Measurements from ENCODE around the gene CAMTA1. TPM values are rescaled to one million over a fixed set of nuclear protein-coding genes. Genes with fewer than 3 reads are reported as not detected.

The CAMTA1 gene
- total RNA-seq, 1 donor from 2014 or later = 268 TPM

DNA sequence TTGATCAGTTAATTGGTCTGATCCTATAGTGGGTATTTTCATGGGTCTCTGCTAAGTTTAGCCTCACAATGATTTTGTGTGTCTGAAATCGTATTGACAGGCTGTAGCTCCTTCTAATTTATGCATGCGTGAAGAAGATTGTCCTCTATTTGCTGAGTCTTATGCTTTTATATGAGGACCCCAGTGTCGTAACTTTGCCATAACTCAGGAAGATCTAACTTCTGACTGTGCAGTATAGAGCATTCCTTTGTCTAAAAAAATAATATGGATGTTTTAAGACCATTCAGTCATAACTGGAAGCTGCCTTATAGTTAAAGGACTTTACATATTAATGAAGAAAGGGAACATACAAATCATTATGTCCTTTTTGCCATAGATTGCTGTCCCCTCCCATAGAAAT is 73.3 kb downstream of the CAMTA1 start:
- Mint-ChIP-seq H3K36me3 (peaks cover 26% of the 10 kb centered on the region), H3K4me3 (no peak overlapping the region), H3K4me1 (peaks cover 10% of the 10 kb centered on the region), H3K9me3 (peaks cover 4% of the 10 kb centered on the region), H3K27ac (no peak overlapping the region), H3K27me3 (ENCODE audit: insufficient read depth, low read depth) (no peaks in the 10 kb centered on the region)
- no peaks in the 10 kb centered on the region for H3K4me1 ChIP-seq
- peaks cover 31% of the 10 kb centered on the region for H3K79me2 ChIP-seq (ENCODE audit: low read depth)
- no peak overlapping the region for H3K4me2 ChIP-seq
- no peak overlapping the region for H3K9ac ChIP-seq
- peaks cover 16% of the 10 kb centered on the region for H3K36me3 ChIP-seq
- H3K9me3 ChIP-seq (ENCODE audit: low read depth) = no peaks in the 10 kb centered on the region
- H3K4me3 ChIP-seq = no peak overlapping the region
- H3F3A ChIP-seq (ENCODE audit: low read depth) = no peaks in the 10 kb centered on the region
- H3K27ac ChIP-seq = no peak overlapping the region
- no peak overlapping the region for H2AFZ ChIP-seq (replicated peaks)
- TF ChIP-seq EZH2phosphoT487 (IDR thresholded peaks at IDR 0.05) = no peak
- no peak for TF ChIP-seq EZH2 (IDR thresholded peaks at IDR 0.05)
- H3K27me3 ChIP-seq = no peaks in the 10 kb centered on the region
- DNase-seq (ENCODE audit: low spot score) = no peak
- H4K20me1 ChIP-seq (ENCODE audit: low read depth) = peaks cover 9% of the 10 kb centered on the region

DNA sequence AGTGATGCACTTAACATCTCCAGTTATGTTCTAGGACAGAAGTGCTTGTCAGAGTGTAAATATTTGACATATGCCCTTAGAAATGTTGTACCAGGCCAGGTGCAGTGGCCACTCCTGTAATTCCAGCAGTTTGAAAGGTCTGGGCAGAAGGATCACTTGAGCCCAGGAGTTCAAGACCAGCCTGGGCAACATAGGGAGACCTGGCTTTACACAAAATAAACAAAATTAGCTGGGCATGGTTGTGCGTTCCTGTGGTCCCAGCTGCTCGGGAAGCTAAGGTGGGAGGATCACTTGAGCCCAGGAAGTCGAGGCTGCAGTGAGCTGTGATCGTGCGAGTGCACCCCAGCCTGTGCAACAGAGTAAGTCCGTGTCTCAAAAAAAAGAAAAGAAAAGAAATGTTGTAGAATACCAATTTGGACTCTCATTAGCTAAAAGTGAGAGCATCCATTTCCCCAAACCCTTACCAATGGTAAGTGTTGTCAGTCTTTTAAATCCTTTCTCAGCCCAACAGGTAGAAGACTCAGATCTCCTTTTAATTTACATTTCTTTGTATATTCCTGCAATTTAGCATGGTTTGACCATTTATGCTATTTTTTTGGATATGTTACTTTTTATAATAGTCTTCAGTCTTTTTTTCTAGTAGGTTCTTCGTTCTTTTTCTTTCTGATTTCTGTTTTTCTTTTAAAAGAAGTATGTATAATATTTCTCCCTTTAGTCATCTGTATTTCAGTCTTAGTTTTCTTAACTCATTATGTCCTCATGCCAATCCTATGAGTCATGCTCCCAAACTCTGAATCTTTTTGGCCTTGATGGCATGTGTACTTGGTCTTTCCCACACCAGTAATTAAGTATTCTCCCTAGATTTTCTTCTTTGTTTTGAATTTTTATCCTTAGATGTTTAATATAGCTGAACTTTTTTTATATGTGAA is 74.4 kb downstream of the CAMTA1 start:
- H3K27me3 Mint-ChIP-seq (ENCODE audit: insufficient read depth, low read depth) = no peaks in the 10 kb centered on the region
- Histone ChIP-seq H3F3A (ENCODE audit: low read depth) (no peaks in the 10 kb centered on the region), H3K4me3 (no peak overlapping the region), H3K9me3 (ENCODE audit: low read depth) (no peaks in the 10 kb centered on the region), H3K9ac (no peak overlapping the region), H3K27me3 (no peaks in the 10 kb centered on the region), H3K79me2 (ENCODE audit: low read depth) (peaks cover 39% of the 10 kb centered on the region), H2AFZ (replicated peaks) (no peak overlapping the region), H3K4me2 (no peak overlapping the region), H4K20me1 (ENCODE audit: low read depth) (peaks cover 15% of the 10 kb centered on the region), H3K27ac (no peak overlapping the region), H3K4me1 (no peaks in the 10 kb centered on the region), H3K36me3 (peaks cover 5% of the 10 kb centered on the region)
- H3K4me1 Mint-ChIP-seq = peaks cover 10% of the 10 kb centered on the region
- H3K36me3 Mint-ChIP-seq = peaks cover 29% of the 10 kb centered on the region
- H3K9me3 Mint-ChIP-seq = no peaks in the 10 kb centered on the region
- no peak overlapping the region for H3K4me3 Mint-ChIP-seq
- no peak for DNase-seq (ENCODE audit: low spot score)
- no peak overlapping the region for H3K27ac Mint-ChIP-seq
- TF ChIP-seq EZH2 (IDR thresholded peaks at IDR 0.05) (no peak), EZH2phosphoT487 (IDR thresholded peaks at IDR 0.05) (no peak)

DNA sequence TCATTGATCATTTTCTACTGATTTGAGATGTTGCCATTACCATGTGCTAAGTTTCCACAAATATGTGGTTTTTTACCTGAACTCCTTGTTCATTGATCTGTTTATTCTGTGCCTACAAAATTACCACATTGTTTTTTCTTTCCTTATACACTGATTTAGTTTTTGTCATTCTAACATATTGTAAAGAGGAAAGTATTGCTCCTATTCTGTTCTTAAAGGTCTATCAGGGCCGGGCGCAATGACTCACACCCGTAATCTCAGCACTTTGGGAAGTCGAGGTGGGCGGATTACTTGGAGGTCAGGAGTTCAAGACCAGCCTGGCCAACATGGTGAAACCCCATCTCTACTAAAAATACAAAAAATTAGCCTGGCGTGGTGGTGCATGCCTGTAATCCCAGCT is 75.1 kb downstream of the CAMTA1 start:
- Mint-ChIP-seq H3K4me1 (peaks cover 10% of the 10 kb centered on the region), H3K4me3 (no peak overlapping the region), H3K36me3 (peaks cover 26% of the 10 kb centered on the region), H3K27me3 (ENCODE audit: insufficient read depth, low read depth) (no peaks in the 10 kb centered on the region), H3K27ac (no peak overlapping the region), H3K9me3 (no peaks in the 10 kb centered on the region)
- Histone ChIP-seq H3K9ac (no peak overlapping the region), H3K9me3 (ENCODE audit: low read depth) (no peaks in the 10 kb centered on the region), H4K20me1 (ENCODE audit: low read depth) (peaks cover 20% of the 10 kb centered on the region), H3K4me1 (no peaks in the 10 kb centered on the region), H3K79me2 (ENCODE audit: low read depth) (peaks cover 45% of the 10 kb centered on the region), H2AFZ (replicated peaks) (no peak overlapping the region), H3K27ac (no peak overlapping the region), H3K4me2 (no peak overlapping the region), H3K27me3 (no peaks in the 10 kb centered on the region), H3K36me3 (no peaks in the 10 kb centered on the region), H3F3A (ENCODE audit: low read depth) (peaks cover 5% of the 10 kb centered on the region), H3K4me3 (no peak overlapping the region)
- TF ChIP-seq EZH2phosphoT487 (IDR thresholded peaks at IDR 0.05) = no peak
- TF ChIP-seq, protein P1, sequence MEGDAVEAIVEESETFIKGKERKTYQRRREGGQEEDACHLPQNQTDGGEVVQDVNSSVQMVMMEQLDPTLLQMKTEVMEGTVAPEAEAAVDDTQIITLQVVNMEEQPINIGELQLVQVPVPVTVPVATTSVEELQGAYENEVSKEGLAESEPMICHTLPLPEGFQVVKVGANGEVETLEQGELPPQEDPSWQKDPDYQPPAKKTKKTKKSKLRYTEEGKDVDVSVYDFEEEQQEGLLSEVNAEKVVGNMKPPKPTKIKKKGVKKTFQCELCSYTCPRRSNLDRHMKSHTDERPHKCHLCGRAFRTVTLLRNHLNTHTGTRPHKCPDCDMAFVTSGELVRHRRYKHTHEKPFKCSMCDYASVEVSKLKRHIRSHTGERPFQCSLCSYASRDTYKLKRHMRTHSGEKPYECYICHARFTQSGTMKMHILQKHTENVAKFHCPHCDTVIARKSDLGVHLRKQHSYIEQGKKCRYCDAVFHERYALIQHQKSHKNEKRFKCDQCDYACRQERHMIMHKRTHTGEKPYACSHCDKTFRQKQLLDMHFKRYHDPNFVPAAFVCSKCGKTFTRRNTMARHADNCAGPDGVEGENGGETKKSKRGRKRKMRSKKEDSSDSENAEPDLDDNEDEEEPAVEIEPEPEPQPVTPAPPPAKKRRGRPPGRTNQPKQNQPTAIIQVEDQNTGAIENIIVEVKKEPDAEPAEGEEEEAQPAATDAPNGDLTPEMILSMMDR (IDR thresholded peaks at IDR 0.05) = no peak
- no peak for TF ChIP-seq EZH2 (IDR thresholded peaks at IDR 0.05)
- no peak for DNase-seq (ENCODE audit: low spot score)

DNA sequence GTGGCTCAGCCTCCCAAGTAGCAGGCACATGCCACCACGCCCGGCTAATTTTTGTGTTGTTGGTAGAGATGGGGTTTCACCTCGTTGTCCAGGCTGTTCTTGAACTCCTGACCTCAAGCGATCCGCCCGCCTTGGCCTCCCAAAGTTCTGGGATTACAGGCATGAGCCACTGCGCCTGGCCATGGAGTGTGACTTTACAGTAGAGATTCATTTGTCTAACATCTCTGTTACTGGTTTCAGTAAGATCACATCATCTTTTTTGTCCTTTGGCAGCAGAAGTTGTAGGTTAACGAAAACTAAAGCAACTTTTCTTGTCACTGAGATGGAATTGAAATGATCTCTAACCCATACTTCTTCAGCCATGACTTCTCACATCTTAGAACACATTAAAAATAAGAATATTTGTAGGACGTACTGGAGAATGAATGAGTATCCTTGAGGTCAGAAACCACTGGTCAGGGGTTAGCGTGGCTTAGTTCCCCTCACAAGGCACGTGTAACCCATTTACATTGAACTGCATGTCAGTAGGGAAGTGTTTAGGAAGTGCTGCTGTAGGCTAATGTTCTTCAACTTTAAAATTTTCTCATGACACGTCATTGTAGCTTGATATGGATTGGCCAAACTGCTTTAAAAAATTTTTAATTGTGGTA is 75.9 kb downstream of the CAMTA1 start:
- no peak overlapping the region for H3K4me3 ChIP-seq
- no peak overlapping the region for H2AFZ ChIP-seq (replicated peaks)
- no peak for DNase-seq (ENCODE audit: low spot score)
- no peak overlapping the region for H3K9ac ChIP-seq
- H3K27ac Mint-ChIP-seq = no peak overlapping the region
- no peaks in the 10 kb centered on the region for H3K27me3 ChIP-seq
- peaks cover 24% of the 10 kb centered on the region for H3K36me3 Mint-ChIP-seq
- H3F3A ChIP-seq (ENCODE audit: low read depth) = peaks cover 6% of the 10 kb centered on the region
- H3K9me3 ChIP-seq (ENCODE audit: low read depth) = no peaks in the 10 kb centered on the region
- TF ChIP-seq EZH2 (IDR thresholded peaks at IDR 0.05) (no peak), EZH2phosphoT487 (IDR thresholded peaks at IDR 0.05) (no peak)
- TF ChIP-seq, protein P1 (IDR thresholded peaks at IDR 0.05) = no peak
- no peak overlapping the region for H3K27ac ChIP-seq
- no peaks in the 10 kb centered on the region for H3K9me3 Mint-ChIP-seq
- no peaks in the 10 kb centered on the region for H3K27me3 Mint-ChIP-seq (ENCODE audit: insufficient read depth, low read depth)
- no peak overlapping the region for H3K4me3 Mint-ChIP-seq
- H3K4me1 ChIP-seq = peaks cover 2% of the 10 kb centered on the region
- H3K4me2 ChIP-seq = no peak overlapping the region
- peaks cover 15% of the 10 kb centered on the region for H3K4me1 Mint-ChIP-seq
- peaks cover 22% of the 10 kb centered on the region for H4K20me1 ChIP-seq (ENCODE audit: low read depth)
- peaks cover 52% of the 10 kb centered on the region for H3K79me2 ChIP-seq (ENCODE audit: low read depth)
- H3K36me3 ChIP-seq = no peaks in the 10 kb centered on the region

Measured in neural progenitor cell (in vitro differentiated cells).